Hepatic stellate cell (primary cell): ENCODE results near the gene SGO2.
"Not testable (repeated sequence)": the region's sequence is repeated elsewhere in the genome, so short reads cannot be mapped to it uniquely, and the experiment has no call there.

Experiments used
- DNase-seq: peaks from one replicate; pipeline ENCODE4 v3.0.0; 2011; ENCODE audit warnings: low spot score

The SGO2 gene

DNA sequence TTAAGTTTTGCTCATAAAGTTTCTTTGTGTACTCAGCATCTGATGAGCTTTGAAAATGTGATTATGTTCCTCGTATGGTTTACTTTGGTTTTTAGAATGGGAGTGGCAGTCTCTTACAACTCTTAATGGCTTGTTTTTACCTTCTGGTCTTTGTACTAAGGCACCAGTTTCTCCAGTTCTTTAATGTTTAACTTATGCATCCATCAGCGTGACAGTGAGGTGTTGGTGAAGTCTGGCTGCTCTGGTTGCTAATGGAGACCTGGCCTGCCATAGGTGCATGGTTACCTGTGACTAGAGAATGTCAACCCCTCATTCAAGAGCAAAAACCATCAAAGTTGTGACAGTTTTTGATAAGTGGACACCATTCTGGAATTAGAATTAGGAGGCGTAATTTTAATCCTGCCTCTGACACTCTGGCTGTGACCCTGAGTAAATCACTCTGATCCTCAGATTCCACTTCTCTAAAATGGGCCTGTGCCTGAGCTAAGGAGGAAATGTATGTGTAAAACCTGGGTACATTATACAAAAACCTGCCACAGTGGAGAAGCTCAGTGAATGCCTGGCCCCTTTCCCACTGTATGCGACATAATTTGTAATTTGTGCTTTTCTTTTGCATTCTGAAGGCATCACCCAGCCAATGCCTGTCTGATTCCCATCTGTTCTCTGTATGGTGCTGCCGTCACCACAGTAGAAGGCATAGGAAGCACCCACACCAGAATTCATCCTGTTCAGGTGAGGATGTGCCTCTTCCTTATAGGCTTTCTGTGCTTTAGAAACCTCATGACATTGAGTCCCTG, 71.0 kb downstream of the SGO2 start:
- DNase-seq = no peak

DNA sequence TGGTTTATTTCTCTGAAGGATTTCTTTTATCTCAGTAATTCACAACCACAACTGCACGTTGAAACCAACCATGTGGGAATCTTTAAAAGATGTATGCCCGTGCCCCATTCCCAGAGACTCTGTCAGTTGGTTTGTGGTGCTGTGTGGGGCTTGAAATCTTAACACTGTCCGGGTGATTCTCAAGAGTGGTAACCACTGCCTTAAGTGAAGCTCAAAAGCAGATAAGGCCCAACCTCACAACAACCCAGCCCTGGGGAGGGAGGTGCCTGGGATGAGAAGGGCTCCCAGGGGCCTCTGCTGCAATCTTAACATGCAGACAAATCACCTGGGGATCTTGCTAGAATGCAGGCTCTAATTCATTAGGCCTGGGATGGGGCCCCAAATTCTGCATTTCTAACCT, 73.2 kb downstream of the SGO2 start:
- DNase-seq = no peak

DNA sequence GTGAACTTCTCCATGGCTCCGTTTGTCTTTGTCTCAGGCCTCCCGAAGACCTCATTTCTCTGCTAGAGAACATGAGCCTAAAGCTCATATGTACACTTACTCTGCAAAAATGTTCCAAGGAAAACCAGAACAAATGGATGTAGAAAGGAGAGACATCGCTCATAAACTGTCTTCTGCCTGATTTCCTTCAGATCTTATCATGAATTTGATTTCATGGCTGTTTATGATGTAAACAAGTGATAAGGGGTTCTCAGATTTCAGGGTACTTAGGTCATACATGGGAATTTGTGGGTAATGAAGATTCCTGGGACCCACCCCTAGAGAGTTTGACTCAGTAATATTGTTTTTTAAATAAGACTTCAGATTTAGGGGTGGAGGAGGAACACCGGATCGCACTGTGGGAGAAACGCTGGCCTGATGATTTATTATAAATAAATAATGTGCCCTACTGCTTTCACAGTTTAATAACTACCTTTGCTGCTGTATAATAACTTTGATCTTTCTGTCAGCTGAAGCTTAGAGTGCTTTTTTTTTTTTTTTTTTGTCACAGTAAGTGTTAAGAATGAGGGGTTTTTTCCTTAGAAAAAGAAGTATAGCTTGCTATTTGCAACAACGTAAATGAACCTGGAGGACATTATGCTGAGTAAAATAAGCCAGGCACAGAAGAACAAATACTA, 74.7 kb downstream of the SGO2 start:
- no peak for DNase-seq

DNA sequence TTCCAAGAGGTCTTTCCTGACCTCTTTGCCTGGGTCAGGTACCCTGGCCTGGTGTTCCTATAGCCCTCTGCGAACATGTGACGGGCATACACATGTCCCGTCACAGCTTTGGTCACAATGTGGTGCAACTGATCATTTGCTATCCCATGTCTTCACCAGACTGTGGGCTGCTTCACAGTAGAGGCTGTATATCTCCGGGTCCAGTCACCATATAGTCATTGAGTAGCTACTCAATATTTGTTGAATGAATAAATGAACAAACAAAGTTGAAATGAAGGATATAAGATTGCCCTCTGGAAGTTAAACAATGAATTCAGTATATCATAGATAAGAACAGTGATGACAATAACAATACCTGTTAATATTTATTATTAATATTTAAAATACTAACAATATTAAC, 76.6 kb downstream of the SGO2 start:
- DNase-seq = no peak

DNA sequence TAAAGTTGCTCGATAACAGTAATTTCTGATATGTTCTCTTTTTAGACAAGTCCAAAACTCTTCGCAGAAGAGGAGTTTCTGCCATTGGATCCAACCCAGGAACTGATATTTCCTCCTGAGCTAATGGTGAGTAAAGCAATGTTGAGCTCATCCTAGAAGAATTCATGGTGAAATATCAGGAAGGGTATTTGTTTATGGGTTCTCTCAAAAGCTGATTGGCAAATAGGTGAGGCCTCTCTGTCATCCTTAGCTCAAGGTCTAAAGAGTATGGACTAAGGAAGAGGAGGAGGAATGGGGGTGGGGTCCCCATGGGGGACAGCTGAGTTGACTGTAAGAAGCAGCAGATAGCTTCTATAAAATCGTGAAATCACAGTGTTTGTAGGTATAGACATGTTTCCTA, 78.0 kb downstream of the SGO2 start:
- DNase-seq = no peak

DNA sequence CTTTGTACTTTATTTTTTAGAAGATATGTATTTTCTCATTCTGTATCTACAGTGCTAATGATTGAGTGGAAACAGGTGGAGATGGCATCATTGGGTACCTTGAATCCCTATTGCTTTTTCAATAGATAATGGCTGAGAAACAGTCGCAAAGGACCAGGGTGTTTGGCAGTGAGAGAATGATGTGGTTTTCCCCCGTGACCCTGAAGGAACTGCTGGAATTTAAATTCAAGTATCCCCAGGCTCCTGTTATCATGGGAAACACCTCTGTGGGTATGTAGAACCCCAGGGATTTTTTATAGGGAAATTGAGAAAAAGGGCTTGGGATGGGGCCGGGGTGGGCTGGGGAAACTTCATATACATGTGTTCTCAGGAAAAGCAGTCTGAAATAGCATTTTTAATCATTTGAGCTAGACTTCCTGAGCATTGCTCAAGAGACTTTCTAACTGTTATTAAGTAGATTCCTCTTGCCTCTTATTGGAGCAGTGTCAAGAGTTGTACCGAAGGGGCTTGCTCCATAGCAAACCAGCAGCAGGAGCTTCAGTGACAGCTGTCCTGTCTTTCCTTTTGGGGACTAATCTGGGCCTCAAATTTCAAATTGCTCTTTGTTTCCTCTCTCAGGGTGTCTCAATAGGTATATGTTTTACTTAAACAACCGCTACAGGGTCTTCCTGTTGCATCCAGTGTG, 78.7 kb downstream of the SGO2 start:
- no peak for DNase-seq

DNA sequence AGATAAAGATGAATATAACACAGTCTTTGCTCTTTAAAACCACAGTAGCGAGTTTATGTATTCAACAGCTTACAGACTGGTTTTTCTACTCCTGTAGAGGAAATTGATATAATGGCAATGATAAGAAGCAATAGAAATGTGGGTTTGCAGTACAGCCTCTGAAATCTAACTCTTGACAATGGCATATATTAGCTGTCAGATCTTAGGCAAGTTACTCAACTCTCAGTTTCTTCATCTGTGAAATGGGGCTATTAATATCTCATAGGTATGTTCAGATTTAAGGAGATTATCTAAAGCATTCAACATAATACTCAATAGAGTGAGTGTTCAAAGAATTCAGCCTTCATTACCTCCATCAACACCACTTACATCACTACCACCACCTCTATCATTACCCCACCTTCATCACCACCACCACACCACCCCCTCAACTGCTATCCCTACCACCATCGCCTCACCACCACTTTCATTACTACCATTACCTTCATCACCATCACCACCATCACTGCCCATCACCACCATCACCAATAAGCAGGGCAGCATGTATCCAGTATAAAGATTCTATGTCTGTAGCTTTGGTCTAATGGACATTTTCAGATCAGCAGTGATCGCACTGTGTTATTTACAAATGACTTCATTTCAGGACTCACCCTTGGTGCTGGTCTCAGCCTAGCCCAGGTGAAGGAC, 82.5 kb downstream of the SGO2 start:
- DNase-seq = no peak

DNA sequence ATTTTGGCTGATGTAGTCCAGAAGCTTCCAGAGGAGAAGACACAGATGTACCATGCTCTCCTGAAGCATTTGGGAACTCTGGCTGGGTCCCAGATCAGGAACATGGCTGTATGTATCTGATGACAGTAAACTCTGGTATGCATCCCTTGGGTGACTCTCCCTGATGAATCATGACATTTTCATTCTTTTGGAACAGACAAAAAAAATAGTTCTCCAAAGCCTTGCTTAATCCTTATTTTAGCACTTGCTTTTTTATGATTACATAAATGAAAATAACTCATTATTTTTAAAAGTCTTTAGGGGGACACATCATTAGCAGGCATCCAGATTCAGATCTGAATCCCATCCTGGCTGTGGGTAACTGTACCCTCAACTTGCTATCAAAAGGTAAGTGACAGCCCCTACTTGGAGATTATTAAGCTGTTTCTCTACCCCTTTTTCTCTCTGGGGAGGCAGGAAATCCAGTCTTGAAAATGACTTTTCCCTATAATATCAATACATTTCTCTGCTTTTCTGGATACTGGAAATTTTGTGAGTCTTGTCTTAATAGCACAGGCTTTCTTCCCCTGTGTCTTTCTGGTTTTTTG, 83.1 kb downstream of the SGO2 start:
- DNase-seq = peak; percentile 48

DNA sequence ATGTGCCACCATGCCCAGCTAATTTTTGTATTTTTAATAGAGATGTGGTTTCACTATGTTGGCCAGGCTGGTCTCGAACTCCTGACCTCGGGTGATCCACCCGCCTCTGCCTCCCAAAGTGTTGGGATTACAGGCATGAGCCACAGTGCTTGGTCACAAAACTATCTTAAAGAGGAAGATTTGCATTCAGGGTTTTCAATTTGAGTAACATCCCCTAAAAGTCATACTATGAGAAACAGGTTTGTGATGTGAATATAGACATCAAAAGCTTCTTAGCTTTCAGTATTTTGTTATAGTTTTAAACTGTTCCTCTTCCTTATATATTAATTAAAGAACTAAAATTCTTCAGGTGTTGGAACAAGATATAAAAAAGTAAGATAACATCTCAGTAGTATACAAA, 84.2 kb downstream of the SGO2 start:
- not testable (repeated sequence) for DNase-seq

DNA sequence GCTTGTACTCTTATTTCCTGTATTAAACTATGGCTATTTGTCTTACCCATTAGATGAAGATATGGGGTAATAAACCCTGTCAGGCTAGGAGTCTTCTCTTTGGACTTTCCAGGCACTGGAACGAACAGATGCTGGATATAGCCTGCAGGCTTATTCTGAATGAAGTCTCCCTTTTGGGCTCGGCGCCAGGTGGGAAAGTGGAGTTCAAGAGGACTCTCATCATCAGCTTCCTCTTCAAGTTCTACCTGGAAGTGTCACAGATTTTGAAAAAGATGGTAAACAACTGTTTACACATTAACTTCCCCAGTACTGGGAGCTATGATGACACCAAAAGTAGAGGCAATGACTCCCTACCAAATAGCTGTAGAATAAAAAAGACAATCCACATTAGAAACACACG, 87.7 kb downstream of the SGO2 start:
- no peak for DNase-seq

DNA sequence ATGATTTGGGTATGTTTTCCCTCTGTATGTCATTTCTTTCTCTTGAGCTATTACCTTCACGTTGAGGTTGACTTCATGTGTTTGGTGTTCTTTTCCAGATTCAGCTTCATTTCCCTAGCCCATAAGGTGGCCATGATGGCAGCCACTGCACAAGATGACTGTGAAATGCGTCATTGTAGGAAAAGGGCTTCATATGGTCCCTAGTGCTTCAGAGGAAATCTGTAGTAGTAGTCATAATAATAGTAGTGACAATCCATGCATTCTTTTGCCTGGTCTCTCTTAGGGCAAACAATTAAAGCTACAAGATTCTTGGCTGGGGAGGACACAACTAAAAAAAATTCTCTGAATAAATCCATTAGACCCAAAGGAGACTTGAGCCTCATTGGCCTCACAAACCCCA, 88.2 kb downstream of the SGO2 start:
- no peak for DNase-seq

DNA sequence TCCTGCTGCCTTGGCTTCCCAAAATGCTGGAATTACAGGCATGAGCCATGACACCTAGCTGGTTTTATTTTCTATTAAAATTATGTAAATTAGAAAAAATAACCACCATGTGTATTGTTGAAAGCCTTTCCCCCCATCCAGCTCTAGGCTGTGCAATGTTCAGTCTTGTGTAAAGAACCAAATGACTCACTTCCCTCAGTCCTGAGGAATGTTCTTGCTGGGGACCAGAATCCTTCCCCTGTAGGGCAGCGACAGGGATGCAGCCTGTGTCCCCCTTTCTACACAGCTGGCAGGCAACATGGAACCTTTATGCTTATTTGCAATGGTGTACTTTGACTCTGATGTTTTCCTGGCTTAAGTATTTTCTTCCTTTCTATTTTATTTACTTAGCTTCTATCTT, 89.2 kb downstream of the SGO2 start:
- peak; percentile 55 for DNase-seq

DNA sequence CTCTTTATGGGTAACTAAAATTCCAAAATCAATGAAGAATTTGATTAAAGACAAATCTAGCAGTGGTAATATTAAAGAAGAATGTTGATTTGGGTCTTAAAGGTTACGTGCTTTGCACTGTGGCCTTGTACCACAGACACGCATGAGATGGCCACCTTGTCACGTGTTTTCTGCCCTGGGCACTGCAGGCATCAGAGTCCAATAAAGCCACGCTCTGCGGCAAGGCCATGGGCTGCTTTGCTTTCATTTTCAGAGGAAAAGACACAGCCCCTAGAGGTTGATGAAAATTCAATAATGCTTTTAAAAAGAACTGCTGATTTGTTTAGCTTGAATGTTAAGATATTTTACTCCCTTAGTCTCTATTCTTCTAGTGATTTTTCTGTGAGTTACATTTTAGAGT, 90.2 kb downstream of the SGO2 start:
- no peak for DNase-seq

DNA sequence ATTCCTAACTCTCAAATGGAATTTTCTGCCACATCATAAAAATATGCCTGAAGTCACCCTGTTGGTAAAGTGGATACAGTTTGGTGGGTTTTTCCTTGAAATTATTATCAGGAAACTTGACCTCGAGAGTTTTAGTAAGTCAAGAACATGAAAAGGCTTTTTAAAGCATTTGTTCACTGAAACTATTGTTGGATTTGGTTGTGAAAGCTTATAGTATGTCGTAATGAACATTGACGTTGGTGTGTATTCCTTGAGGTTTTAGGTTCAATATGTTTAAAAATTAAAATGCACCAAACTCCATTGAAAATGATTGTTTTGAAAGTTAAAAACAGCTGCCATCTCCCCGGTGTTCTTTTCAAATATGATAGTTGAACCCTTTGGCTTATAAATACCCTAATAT, 90.6 kb downstream of the SGO2 start:
- no peak for DNase-seq

DNA sequence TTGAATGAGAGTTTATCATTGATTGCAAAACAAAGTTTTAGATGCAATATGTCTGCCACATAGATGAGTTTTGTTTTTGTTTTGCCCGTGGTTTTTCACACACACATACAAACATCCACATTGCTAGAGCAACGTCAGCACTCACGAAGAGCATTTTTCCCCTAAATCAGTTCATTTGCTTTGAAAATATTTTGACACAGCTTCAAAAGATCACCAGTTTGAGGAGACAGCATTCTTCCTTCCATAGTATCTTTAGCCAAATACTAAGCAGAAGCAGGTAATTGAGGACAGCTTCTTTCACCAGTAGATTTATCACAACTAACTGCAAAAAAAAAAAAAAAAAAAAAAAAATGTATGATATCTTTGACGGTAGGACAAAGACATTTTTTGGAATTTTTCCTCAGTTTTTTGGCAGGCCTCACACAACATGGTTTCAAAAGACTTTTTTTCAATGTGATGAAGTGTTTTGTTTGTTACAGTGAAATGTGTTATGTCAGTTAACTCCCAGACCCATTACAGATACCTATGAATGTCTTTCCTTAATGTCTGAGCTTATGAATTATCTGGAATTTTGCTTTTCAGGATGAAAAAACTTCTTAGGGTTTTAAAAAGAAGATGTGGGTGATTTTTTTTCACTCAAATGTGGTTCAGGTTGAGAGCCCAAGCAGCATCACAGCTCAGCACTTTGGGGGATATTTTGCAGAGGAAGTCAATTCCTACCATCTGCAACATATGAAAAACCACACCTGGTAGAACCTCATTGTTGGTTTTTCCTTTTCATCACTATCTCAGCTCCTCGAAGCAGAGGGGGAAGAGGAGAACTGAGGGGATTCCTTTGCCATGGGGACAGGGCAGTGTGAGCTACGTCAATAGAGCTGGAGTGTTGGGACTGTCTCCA, 91.4 kb downstream of the SGO2 start:
- DNase-seq = no peak

DNA sequence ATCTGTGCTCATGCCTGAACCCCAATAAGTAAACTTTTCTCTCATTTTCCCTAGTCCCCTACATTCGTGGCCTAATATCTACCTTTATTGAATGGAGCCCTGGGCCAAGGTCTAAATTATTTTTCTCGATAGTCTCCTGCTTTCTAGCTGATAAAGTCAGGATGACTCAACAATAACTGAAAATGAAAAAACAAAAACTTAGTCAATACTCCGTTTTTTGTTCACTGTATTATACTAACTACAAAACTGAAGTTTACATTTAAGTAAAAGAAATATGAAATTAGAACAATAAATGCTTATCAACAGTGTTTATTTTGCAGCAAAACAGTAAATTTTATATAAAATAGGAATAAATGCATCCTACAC, 92.0 kb downstream of the SGO2 start:
- DNase-seq = no peak

DNA sequence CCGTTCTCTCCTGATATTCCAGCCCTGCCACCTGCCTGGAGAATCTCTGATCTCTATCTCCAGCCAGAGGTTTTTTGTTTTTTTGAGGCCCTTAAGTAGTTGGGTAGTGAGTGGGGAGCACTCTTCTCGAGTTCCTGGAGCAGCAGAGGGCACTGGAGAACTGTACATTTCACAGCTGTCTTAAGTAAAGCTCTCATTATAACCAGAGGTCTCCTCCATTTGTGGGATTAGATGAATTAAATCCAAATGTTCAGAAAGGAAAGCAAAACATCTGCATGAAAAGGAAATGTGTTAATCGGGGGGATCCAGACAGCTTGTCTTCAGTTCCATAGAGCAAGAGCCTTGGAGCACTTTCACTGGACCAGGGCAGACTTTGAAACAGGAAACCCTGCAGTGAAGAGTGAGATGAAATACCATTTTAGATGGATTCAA, 92.6 kb downstream of the SGO2 start:
- no peak for DNase-seq

DNA sequence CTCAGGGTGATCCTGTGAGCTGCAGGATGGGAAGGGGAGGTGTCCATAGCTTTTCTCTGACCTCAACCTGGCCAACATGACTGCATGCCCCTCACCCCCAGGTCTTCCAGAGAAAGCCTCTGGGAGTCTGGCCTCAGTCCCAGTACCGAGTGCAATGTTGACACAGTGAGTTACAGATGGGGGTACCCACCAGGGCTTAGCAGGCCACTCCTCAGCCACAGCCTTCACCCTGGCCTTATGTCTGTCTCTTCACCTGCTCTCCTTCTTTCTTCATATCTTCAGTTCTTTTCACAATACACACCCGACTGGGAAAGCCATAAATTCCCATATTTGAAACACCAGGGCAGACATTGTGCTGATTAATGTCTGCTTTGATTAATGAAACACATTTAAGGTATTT, 93.3 kb downstream of the SGO2 start:
- DNase-seq = no peak

DNA sequence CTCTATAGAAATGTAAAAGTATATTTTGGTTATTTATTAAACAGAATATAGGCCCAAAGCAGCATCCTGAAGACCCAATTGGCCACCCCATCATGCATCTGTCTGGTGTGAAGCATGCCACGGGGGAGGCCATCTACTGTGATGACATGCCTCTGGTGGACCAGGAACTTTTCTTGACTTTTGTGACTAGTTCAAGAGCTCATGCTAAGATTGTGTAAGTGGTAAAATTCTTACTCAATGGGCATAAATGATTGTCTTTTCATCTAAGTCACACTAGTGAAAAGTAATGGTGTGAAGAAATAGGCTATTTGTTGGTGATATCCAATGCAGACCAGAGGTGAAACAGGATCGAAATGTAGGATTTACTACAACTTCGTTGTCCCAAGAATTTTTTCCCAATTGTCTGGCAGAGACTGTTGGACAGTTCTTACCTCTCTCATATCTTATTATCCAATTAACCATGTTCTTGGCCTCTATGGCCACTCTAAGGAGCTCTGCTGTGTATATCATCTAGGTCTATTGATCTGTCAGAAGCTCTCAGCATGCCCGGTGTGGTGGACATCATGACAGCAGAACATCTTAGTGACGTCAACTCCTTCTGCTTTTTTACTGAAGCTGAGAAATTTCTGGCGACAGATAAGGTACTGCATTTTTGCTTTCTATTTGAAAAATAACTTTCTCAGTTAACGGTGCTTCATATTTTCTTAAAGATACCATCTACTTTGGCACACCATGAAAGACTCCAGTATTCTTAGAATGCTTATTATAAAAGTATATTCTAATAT, 94.8 kb downstream of the SGO2 start:
- DNase-seq = no peak

DNA sequence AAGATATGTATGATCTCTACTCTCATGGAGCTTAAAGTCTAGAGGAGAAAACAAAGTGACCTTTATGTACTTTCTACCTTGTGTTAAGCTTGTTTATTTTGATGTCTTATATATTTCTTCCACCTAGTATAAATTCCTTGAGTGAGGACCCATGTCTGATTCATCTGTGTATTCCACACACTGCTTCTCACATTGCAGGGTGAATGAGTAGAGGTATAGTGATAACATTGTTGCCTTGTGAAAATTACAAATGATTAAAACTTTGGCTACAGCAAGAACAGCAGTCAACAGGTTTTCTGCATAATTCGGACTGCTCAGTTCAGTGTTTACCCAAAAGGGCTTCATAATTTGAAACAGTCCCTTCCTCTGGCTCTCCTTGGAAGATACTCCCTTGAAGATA, 96.1 kb downstream of the SGO2 start:
- DNase-seq = no peak

DNA sequence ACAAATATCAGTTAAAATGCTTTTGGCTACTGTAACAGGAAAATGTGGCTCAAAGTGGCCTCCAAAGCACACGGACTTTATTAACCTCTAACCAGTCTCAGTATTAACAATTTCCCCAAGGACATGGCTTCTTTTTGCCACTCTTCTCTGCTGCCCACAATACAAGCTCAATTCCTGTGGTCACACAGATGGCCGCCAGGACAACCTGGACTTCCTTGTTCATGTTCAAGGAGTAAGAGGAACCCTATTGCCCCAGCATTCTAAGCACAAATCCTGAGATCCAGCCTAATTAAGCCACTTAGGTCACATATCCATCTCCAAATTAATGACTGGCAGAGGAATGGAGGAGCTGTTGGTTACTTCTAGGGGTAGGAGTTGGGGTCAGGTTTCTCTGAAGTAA, 98.0 kb downstream of the SGO2 start:
- DNase-seq = no peak
